CD14-positive monocyte (primary cell): ENCODE results near the gene INPP5B. TPM values are rescaled to one million over a fixed set of nuclear protein-coding genes. Genes with fewer than 3 reads are reported as not detected.

ENCODE experiments used
- DNase-seq, 3 donors: peaks; one replicate each; pipeline ENCODE4 v3.0.0-alpha.2; 2011 to 2022
- H2AFZ ChIP-seq: 2 replicates; pipeline ENCODE4 v1.6.0; 2012; ENCODE audit warnings: mild to moderate bottlenecking, low read depth, low read length, inconsistent platforms; ENCODE audit not compliant: insufficient read depth, poor library complexity, severe bottlenecking
- H3K27ac ChIP-seq, 2 donors: 1 replicate in 1 of 2; 2 replicates in 1 of 2; pipeline ENCODE4 v1.5.1; 2012 to 2013; ENCODE audit warnings: low read length in 2 of 2, control low read depth in 1 of 2, inconsistent platforms in 1 of 2, low read depth in 1 of 2, mild to moderate bottlenecking in 1 of 2
- H3K27me3 ChIP-seq, 2 donors: one replicate each; pipeline versions ENCODE4 v1.6.0 to v1.6.1; 2011 to 2013; ENCODE audit warnings: low read length in 2 of 2; ENCODE audit not compliant: control insufficient read depth in 2 of 2, insufficient read depth in 2 of 2
- H3K36me3 ChIP-seq, 2 donors: replicated peaks in 1 of 2; 1 replicate in 1 of 2; 2 replicates in 1 of 2; pipeline versions ENCODE4 v1.5.1 to v1.6.1; 2012 to 2013; ENCODE audit warnings: low read length in 2 of 2, control low read depth in 1 of 2, inconsistent platforms in 1 of 2, mild to moderate bottlenecking in 1 of 2; ENCODE audit not compliant: insufficient read depth in 2 of 2, control insufficient read depth in 1 of 2
- H3K4me1 ChIP-seq, 2 donors: 1 replicate in 1 of 2; 2 replicates in 1 of 2; pipeline versions ENCODE4 v1.5.1 to v1.6.1; 2012 to 2013; ENCODE audit warnings: low read length in 2 of 2, control low read depth in 1 of 2, inconsistent platforms in 1 of 2, mild to moderate bottlenecking in 1 of 2, moderate library complexity in 1 of 2; ENCODE audit not compliant: insufficient read depth in 2 of 2, control insufficient read depth in 1 of 2
- H3K4me2 ChIP-seq: replicated peaks from 2 replicates; pipeline ENCODE3; 2012; ENCODE audit warnings: low read length, moderate library complexity, mild to moderate bottlenecking; ENCODE audit not compliant: poor library complexity, severe bottlenecking; ENCODE audit errors: extremely low read depth
- H3K4me3 ChIP-seq, 3 experiments: fragments of 200-600 bp in 1 of 3; sonication (generic) in 1 of 3; replicated peaks in 1 of 3; 1 replicate in 2 of 3; 2 replicates in 1 of 3; pipeline ENCODE4 v1.5.1; 2011 to 2013; ENCODE audit warnings: low read length in 3 of 3, mild to moderate bottlenecking in 3 of 3, control low read depth in 2 of 3, low read depth in 2 of 3, inconsistent platforms in 1 of 3, moderate library complexity in 1 of 3
- H3K79me2 ChIP-seq: 2 replicates; pipeline ENCODE4 v1.6.0; 2012; ENCODE audit warnings: mild to moderate bottlenecking, control low read depth, inconsistent platforms, low read length, moderate library complexity; ENCODE audit not compliant: insufficient read depth
- H3K9ac ChIP-seq: 2 replicates; pipeline ENCODE4 v1.6.0; 2017; ENCODE audit warnings: low read length, mild to moderate bottlenecking; ENCODE audit not compliant: insufficient read depth, poor library complexity, severe bottlenecking
- H3K9me3 ChIP-seq, 2 donors: replicated peaks in 1 of 2; 1 replicate in 1 of 2; 2 replicates in 1 of 2; pipeline versions ENCODE4 v1.5.1 to v1.6.1; 2012 to 2013; ENCODE audit warnings: low read length in 2 of 2, control low read depth in 1 of 2; ENCODE audit not compliant: control insufficient read depth in 1 of 2, insufficient read depth in 1 of 2
- H4K20me1 ChIP-seq: 2 replicates; pipeline ENCODE4 v1.6.0; 2012; ENCODE audit warnings: mild to moderate bottlenecking, low read length, control low read depth, moderate library complexity; ENCODE audit not compliant: insufficient read depth
- H3K27ac Mint-ChIP-seq, 7 donors: one replicate each; pipeline ENCODE4 v1.8.0; 2020; ENCODE audit warnings: mild to moderate bottlenecking in 7 of 7, mixed read lengths in 7 of 7, moderate library complexity in 6 of 7, inconsistent platforms in 2 of 7
- H3K27me3 Mint-ChIP-seq, 3 donors: one replicate each; pipeline ENCODE4 v1.8.0; 2021 to 2022; ENCODE audit warnings: low read depth in 3 of 3, mild to moderate bottlenecking in 3 of 3, mixed read lengths in 3 of 3, moderate library complexity in 3 of 3, inconsistent platforms in 1 of 3
- H3K36me3 Mint-ChIP-seq, 2 donors: one replicate each; pipeline ENCODE4 v1.8.0; 2020; ENCODE audit warnings: mixed read lengths in 2 of 2, inconsistent platforms in 1 of 2, mild to moderate bottlenecking in 1 of 2
- H3K4me1 Mint-ChIP-seq: one replicate; pipeline ENCODE4 v1.8.0; 2020; ENCODE audit warnings: mild to moderate bottlenecking, mixed read lengths
- H3K4me3 Mint-ChIP-seq, 2 donors: one replicate each; pipeline ENCODE4 v1.8.0; 2020; ENCODE audit warnings: mild to moderate bottlenecking in 2 of 2, mixed read lengths in 2 of 2, moderate library complexity in 1 of 2
- H3K9me3 Mint-ChIP-seq, 7 donors: one replicate each; pipeline ENCODE4 v1.8.0; 2020 to 2022; ENCODE audit warnings: mixed read lengths in 7 of 7, mild to moderate bottlenecking in 6 of 7, moderate library complexity in 6 of 7, inconsistent platforms in 2 of 7
- CTCF ChIP-seq: fragments of 200-600 bp; IDR thresholded peaks from one replicate; pipeline ENCODE4 v1.8.0; 2022; ENCODE audit warnings: antibody characterized with exemption, mild to moderate bottlenecking
- WGBS: methylation state at CpG from one replicate; pipeline ENCODE4 v1.1.5; 2013; ENCODE audit warnings: missing lambda C conversion rate; ENCODE audit not compliant: insufficient coverage; 5-methylcytosine and 5-hydroxymethylcytosine counted together
- intact Hi-C, 2 donors: fragments of 100-400 bp; cut with micrococcal nuclease; formaldehyde crosslinking; loops; one replicate each; pipeline versions ENCODE4 v1.15.0 to v1.15.1; 2023
- polyA plus RNA-seq, 3 donors: library from polyadenylated mRNA; depleted of rRNA in 1 of 3; unstranded in 2 of 3; stranded (reverse) in 1 of 3; fragments of 300-500 nt in 2 of 3; fragments of >200 nt in 1 of 3; fragmentation: Illumina TruSeq in 2 of 3; gene quantifications; 1 replicate in 2 of 3; 2 replicates in 1 of 3; pipeline ENCODE4 v1.2.3, GENCODE V29; 2012 to 2021

INPP5B gene
- polyA plus RNA-seq, 3 donors = 3.0 to 13.1 (median 5.8) TPM

- peak overlapping the region; percentile 88 to 97 for H3K4me3 Mint-ChIP-seq
- Histone ChIP-seq H3K9me3 (no peaks in the 10 kb centered on the region), H4K20me1 (peaks cover 15% of the 10 kb centered on the region), H3K27ac (peak overlapping the region; percentile 16 to 71), H3K79me2 (peaks cover 58% of the 10 kb centered on the region), H3K4me2 (peak overlapping the region; percentile 99), H3K4me1 (peaks cover 22 to 23% of the 10 kb centered on the region in 2 donors), H3K27me3 (no peaks in the 10 kb centered on the region), H2AFZ (peak overlapping the region; percentile 82), H3K36me3 (peaks cover 8 to 9% of the 10 kb centered on the region in 2 donors), H3K4me3 (peak overlapping the region; percentile 69 to 81 (median 71)), H3K9ac (peak overlapping the region; percentile 69)
- no peaks in the 10 kb centered on the region for H3K9me3 Mint-ChIP-seq
- no peak for DNase-seq
- H3K27ac Mint-ChIP-seq = peak overlapping the region; percentile 41 to 90 (median 76)
- peaks cover 31% of the 10 kb centered on the region for H3K4me1 Mint-ChIP-seq
- H3K36me3 Mint-ChIP-seq = peaks cover 18 to 30% of the 10 kb centered on the region in 2 donors
- TF ChIP-seq CTCF = no peak
- intact Hi-C loops = loop anchor here in 1 of 2 donors (5.0 kb wide), 1 partner anchor 86 kb away; no protein-coding TSS in a partner anchor
- H3K27me3 Mint-ChIP-seq = no peaks in the 10 kb centered on the region
- WGBS = 10% methylated on average over 5 of the region's 6 CpGs
These were observed 15.8 kb downstream of the INPP5B start for GRCh38 chr1:37931102-37931360.

GRCh38 chr1:37930246-37931101 is 16.4 kb downstream of the INPP5B start:
- peaks cover 15% of the 10 kb centered on the region for H4K20me1 ChIP-seq
- no peak for TF ChIP-seq CTCF
- H3K27ac ChIP-seq = peak overlapping the region in 1 of 2 donors; percentile 71
- H3K27me3 ChIP-seq = no peaks in the 10 kb centered on the region
- H2AFZ ChIP-seq = peak overlapping the region; percentile 82
- peaks cover 22 to 29% of the 10 kb centered on the region in 2 donors for H3K4me1 ChIP-seq
- no peaks in the 10 kb centered on the region for H3K9me3 ChIP-seq
- intact Hi-C loops = loop anchor here in 1 of 2 donors (5.0 kb wide), 1 partner anchor 87 kb away; no protein-coding TSS in a partner anchor
- H3K27me3 Mint-ChIP-seq = no peaks in the 10 kb centered on the region
- peaks cover 36% of the 10 kb centered on the region for H3K4me1 Mint-ChIP-seq
- peaks cover 64% of the 10 kb centered on the region for H3K79me2 ChIP-seq
- peak overlapping the region in 2 of 3 experiments; percentile 71 to 81 for H3K4me3 ChIP-seq
- no peak for DNase-seq
- WGBS = 30% methylated on average over 9 of the region's 13 CpGs
- H3K36me3 ChIP-seq = peaks cover 8% of the 10 kb centered on the region in 2 donors
- H3K27ac Mint-ChIP-seq = peak overlapping the region; percentile 20 to 90 (median 76)
- H3K9me3 Mint-ChIP-seq = no peaks in the 10 kb centered on the region
- peak overlapping the region; percentile 69 for H3K9ac ChIP-seq
- H3K4me3 Mint-ChIP-seq = peak overlapping the region; percentile 88 to 97
- H3K4me2 ChIP-seq = peak overlapping the region; percentile 99
- H3K36me3 Mint-ChIP-seq = peaks cover 15 to 29% of the 10 kb centered on the region in 2 donors
